ENCODE results near the gene MTMR2. TPM values are rescaled to one million over a fixed set of nuclear protein-coding genes. Genes with fewer than 3 reads are reported as not detected.

Gene MTMR2
- polyA plus RNA-seq, 1 donor from 2014 or later: 30.9 TPM

GRCh38 chr11:95888852-95889251 lies 35.1 kb downstream of the MTMR2 start:
- Histone ChIP-seq H3F3A (ENCODE audit: insufficient read depth, low read length, poor library complexity, severe bottlenecking) (no peaks in the 10 kb centered on the region), H3K36me3 (ENCODE audit: insufficient read depth, low read length) (peaks cover 5% of the 10 kb centered on the region), H3K4me3 (ENCODE audit: low read length) (no peak overlapping the region), H3K9me2 (ENCODE audit: insufficient read depth, low read length) (no peaks in the 10 kb centered on the region), H3K9ac (ENCODE audit: low read length) (no peak overlapping the region), H3K4me2 (ENCODE audit: low read length) (no peak overlapping the region), H3K9me3 (ENCODE audit: low read length) (no peaks in the 10 kb centered on the region), H3K27ac (ENCODE audit: low read length) (no peak overlapping the region), H3K79me2 (replicated peaks; ENCODE audit: insufficient read depth, low read length) (no peaks in the 10 kb centered on the region), H4K20me1 (ENCODE audit: insufficient read depth) (no peaks in the 10 kb centered on the region), H2AFZ (ENCODE audit: low read depth, low read length) (no peak overlapping the region), H3K27me3 (ENCODE audit: insufficient read depth, low read depth, low read length) (no peaks in the 10 kb centered on the region)
- TF ChIP-seq RAD21 (conservative IDR thresholded peaks at IDR 0.05): no peak
- no peak for TF ChIP-seq EP300 (conservative IDR thresholded peaks at IDR 0.05; ENCODE audit: poor library complexity, severe bottlenecking)
- TF ChIP-seq, protein P1, sequence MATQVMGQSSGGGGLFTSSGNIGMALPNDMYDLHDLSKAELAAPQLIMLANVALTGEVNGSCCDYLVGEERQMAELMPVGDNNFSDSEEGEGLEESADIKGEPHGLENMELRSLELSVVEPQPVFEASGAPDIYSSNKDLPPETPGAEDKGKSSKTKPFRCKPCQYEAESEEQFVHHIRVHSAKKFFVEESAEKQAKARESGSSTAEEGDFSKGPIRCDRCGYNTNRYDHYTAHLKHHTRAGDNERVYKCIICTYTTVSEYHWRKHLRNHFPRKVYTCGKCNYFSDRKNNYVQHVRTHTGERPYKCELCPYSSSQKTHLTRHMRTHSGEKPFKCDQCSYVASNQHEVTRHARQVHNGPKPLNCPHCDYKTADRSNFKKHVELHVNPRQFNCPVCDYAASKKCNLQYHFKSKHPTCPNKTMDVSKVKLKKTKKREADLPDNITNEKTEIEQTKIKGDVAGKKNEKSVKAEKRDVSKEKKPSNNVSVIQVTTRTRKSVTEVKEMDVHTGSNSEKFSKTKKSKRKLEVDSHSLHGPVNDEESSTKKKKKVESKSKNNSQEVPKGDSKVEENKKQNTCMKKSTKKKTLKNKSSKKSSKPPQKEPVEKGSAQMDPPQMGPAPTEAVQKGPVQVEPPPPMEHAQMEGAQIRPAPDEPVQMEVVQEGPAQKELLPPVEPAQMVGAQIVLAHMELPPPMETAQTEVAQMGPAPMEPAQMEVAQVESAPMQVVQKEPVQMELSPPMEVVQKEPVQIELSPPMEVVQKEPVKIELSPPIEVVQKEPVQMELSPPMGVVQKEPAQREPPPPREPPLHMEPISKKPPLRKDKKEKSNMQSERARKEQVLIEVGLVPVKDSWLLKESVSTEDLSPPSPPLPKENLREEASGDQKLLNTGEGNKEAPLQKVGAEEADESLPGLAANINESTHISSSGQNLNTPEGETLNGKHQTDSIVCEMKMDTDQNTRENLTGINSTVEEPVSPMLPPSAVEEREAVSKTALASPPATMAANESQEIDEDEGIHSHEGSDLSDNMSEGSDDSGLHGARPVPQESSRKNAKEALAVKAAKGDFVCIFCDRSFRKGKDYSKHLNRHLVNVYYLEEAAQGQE (IDR thresholded peaks at IDR 0.05; ENCODE audit: borderline replicate concordance): no peak
- TF ChIP-seq TAF1 (IDR thresholded peaks at IDR 0.05; ENCODE audit: low read depth): no peak
- TF ChIP-seq SMC3 (conservative IDR thresholded peaks at IDR 0.05; ENCODE audit: poor library complexity): no peak
- no peak for TF ChIP-seq POLR2AphosphoS5 (IDR thresholded peaks at IDR 0.05)
- no peak for TF ChIP-seq MXI1 (conservative IDR thresholded peaks at IDR 0.05; ENCODE audit: poor library complexity, severe bottlenecking)
- no peak for TF ChIP-seq EZH2 (IDR thresholded peaks at IDR 0.05; ENCODE audit: borderline replicate concordance, insufficient read depth, low read length, poor library complexity, severe bottlenecking)
- TF ChIP-seq, protein P2, sequence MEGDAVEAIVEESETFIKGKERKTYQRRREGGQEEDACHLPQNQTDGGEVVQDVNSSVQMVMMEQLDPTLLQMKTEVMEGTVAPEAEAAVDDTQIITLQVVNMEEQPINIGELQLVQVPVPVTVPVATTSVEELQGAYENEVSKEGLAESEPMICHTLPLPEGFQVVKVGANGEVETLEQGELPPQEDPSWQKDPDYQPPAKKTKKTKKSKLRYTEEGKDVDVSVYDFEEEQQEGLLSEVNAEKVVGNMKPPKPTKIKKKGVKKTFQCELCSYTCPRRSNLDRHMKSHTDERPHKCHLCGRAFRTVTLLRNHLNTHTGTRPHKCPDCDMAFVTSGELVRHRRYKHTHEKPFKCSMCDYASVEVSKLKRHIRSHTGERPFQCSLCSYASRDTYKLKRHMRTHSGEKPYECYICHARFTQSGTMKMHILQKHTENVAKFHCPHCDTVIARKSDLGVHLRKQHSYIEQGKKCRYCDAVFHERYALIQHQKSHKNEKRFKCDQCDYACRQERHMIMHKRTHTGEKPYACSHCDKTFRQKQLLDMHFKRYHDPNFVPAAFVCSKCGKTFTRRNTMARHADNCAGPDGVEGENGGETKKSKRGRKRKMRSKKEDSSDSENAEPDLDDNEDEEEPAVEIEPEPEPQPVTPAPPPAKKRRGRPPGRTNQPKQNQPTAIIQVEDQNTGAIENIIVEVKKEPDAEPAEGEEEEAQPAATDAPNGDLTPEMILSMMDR (IDR thresholded peaks at IDR 0.05; ENCODE audit: poor library complexity, severe bottlenecking): no peak

DNA sequence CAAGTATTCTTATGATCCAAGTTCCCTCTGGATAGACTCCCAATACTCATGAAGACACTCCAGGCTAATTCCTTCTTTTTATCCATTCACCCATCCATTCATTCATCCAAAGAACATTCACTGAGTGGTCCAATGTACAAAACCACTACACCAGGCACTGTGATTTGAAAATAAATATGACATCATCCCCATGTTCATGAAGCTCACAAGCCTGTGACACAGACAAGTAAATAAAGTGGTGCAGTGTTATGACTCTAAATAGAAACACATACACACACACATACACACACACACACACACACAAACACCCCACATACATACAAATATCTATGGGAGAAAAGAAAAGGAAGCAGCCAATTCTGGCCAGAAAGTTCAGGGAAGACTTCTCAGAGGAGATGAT lies 35.5 kb downstream of the MTMR2 start:
- H3K4me2 ChIP-seq (ENCODE audit: low read length): no peak overlapping the region
- H3K9ac ChIP-seq (ENCODE audit: low read length): no peak overlapping the region
- no peaks in the 10 kb centered on the region for H3K9me3 ChIP-seq (ENCODE audit: low read length)
- peaks cover 5% of the 10 kb centered on the region for H3K36me3 ChIP-seq (ENCODE audit: insufficient read depth, low read length)
- no peak overlapping the region for H3K27ac ChIP-seq (ENCODE audit: low read length)
- no peaks in the 10 kb centered on the region for H3F3A ChIP-seq (ENCODE audit: insufficient read depth, low read length, poor library complexity, severe bottlenecking)
- no peaks in the 10 kb centered on the region for H3K9me2 ChIP-seq (ENCODE audit: insufficient read depth, low read length)
- H3K79me2 ChIP-seq (replicated peaks; ENCODE audit: insufficient read depth, low read length): no peaks in the 10 kb centered on the region
- TF ChIP-seq POLR2AphosphoS5 (IDR thresholded peaks at IDR 0.05) (no peak), TAF1 (IDR thresholded peaks at IDR 0.05; ENCODE audit: low read depth) (no peak), SMC3 (conservative IDR thresholded peaks at IDR 0.05; ENCODE audit: poor library complexity) (no peak), EZH2 (IDR thresholded peaks at IDR 0.05; ENCODE audit: borderline replicate concordance, insufficient read depth, low read length, poor library complexity, severe bottlenecking) (no peak), RAD21 (conservative IDR thresholded peaks at IDR 0.05) (no peak), EP300 (conservative IDR thresholded peaks at IDR 0.05; ENCODE audit: poor library complexity, severe bottlenecking) (no peak), MXI1 (conservative IDR thresholded peaks at IDR 0.05; ENCODE audit: poor library complexity, severe bottlenecking) (no peak)
- TF ChIP-seq, protein P2 (IDR thresholded peaks at IDR 0.05; ENCODE audit: poor library complexity, severe bottlenecking): no peak
- TF ChIP-seq, protein P1 (IDR thresholded peaks at IDR 0.05; ENCODE audit: borderline replicate concordance): no peak
- no peak overlapping the region for H3K4me3 ChIP-seq (ENCODE audit: low read length)
- no peaks in the 10 kb centered on the region for H3K27me3 ChIP-seq (ENCODE audit: insufficient read depth, low read depth, low read length)
- no peaks in the 10 kb centered on the region for H4K20me1 ChIP-seq (ENCODE audit: insufficient read depth)
- no peak overlapping the region for H2AFZ ChIP-seq (ENCODE audit: low read depth, low read length)
